Chondrocyte (in vitro differentiated cells): ENCODE measurements around the gene FOXN3. TPM values are rescaled to one million over a fixed set of nuclear protein-coding genes. Genes with fewer than 3 reads are reported as not detected.

ENCODE experiments used
- DNase-seq: peaks from one replicate; pipeline ENCODE4 v3.0.0; 2021; ENCODE audit warnings: mixed read lengths, low spot score
- H3K27ac Mint-ChIP-seq: one replicate; pipeline ENCODE4 v1.8.0; 2021; ENCODE audit warnings: mild to moderate bottlenecking, moderate library complexity, mixed read lengths; ENCODE audit not compliant: unreplicated experiment
- H3K27me3 Mint-ChIP-seq: 2 replicates; pipeline ENCODE4 v1.8.0; 2021; ENCODE audit warnings: low read depth, mixed read lengths
- H3K36me3 Mint-ChIP-seq: 2 replicates; pipeline ENCODE4 v1.8.0; 2021; ENCODE audit warnings: low read depth, mixed read lengths
- H3K4me1 Mint-ChIP-seq: 2 replicates; pipeline ENCODE4 v1.8.0; 2021; ENCODE audit warnings: low read depth, mild to moderate bottlenecking, mixed read lengths
- H3K4me3 Mint-ChIP-seq: one replicate; pipeline ENCODE4 v1.8.0; 2021; ENCODE audit warnings: mild to moderate bottlenecking, moderate library complexity, mixed read lengths; ENCODE audit not compliant: unreplicated experiment
- H3K9me3 Mint-ChIP-seq: 2 replicates; pipeline ENCODE4 v1.8.0; 2021; ENCODE audit warnings: low read depth, mixed read lengths
- total RNA-seq: library from RNA; stranded (reverse); gene quantifications from 3 replicates; pipeline ENCODE4 v1.2.1, GENCODE V29; 2021
- TF ChIP-seq, protein P1 (sequence below): fragments of 200-600 bp; sonication (generic); IDR thresholded peaks from 2 replicates; pipeline ENCODE4 v1.5.0; 2021; ENCODE audit warnings: antibody characterized with exemption, mild to moderate bottlenecking, moderate library complexity

FOXN3 gene
- total RNA-seq, 1 donor from 2014 or later: 161 TPM

- H3K36me3 Mint-ChIP-seq: peaks cover 3% of the 10 kb centered on the region
- no peaks in the 10 kb centered on the region for H3K9me3 Mint-ChIP-seq
- no peaks in the 10 kb centered on the region for H3K27me3 Mint-ChIP-seq
- TF ChIP-seq, protein P1, sequence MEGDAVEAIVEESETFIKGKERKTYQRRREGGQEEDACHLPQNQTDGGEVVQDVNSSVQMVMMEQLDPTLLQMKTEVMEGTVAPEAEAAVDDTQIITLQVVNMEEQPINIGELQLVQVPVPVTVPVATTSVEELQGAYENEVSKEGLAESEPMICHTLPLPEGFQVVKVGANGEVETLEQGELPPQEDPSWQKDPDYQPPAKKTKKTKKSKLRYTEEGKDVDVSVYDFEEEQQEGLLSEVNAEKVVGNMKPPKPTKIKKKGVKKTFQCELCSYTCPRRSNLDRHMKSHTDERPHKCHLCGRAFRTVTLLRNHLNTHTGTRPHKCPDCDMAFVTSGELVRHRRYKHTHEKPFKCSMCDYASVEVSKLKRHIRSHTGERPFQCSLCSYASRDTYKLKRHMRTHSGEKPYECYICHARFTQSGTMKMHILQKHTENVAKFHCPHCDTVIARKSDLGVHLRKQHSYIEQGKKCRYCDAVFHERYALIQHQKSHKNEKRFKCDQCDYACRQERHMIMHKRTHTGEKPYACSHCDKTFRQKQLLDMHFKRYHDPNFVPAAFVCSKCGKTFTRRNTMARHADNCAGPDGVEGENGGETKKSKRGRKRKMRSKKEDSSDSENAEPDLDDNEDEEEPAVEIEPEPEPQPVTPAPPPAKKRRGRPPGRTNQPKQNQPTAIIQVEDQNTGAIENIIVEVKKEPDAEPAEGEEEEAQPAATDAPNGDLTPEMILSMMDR: no peak
- no peak for DNase-seq
- H3K27ac Mint-ChIP-seq: peak overlapping the region; percentile 13
- peaks cover 38% of the 10 kb centered on the region for H3K4me1 Mint-ChIP-seq
- no peak overlapping the region for H3K4me3 Mint-ChIP-seq
These were observed 108.6 kb downstream of the FOXN3 start for GRCh38 chr14:89308232-89308959.

GRCh38 chr14:89307409-89307808, 109.6 kb downstream of the FOXN3 start:
- H3K4me3 Mint-ChIP-seq: no peak overlapping the region
- H3K4me1 Mint-ChIP-seq: peaks cover 48% of the 10 kb centered on the region
- H3K36me3 Mint-ChIP-seq: peaks cover 3% of the 10 kb centered on the region
- TF ChIP-seq, protein P1: no peak
- H3K27ac Mint-ChIP-seq: no peak overlapping the region
- DNase-seq: no peak
- no peaks in the 10 kb centered on the region for H3K27me3 Mint-ChIP-seq
- no peaks in the 10 kb centered on the region for H3K9me3 Mint-ChIP-seq

- Mint-ChIP-seq H3K4me3 (peak overlapping the region; percentile 66), H3K4me1 (peaks cover 54% of the 10 kb centered on the region), H3K9me3 (no peaks in the 10 kb centered on the region), H3K36me3 (peaks cover 9% of the 10 kb centered on the region), H3K27ac (peak overlapping the region; percentile 100), H3K27me3 (no peaks in the 10 kb centered on the region)
- DNase-seq: no peak
- TF ChIP-seq, protein P1: no peak
These were observed 111.9 kb downstream of the FOXN3 start for GRCh38 chr14:89304972-89305703.

DNA sequence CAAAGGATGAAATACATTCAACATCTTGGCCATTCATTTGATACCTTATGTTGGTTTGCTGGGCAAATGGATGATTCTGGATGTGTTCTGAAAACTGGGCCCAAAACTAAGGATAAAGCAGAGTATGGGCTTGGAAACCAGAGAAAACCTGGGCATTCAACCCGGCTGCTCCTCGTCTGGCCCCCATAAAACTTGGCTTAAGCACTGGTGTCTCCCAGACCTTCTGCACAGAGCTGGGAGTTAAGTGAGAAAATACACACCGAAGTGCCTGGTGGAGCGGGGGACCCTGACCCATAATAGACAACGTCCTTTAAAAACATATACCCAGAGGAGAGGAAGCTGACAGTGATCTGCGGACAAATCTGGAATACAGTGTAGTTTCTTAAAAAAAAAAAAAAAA, 112.5 kb downstream of the FOXN3 start:
- Mint-ChIP-seq H3K4me1 (peaks cover 54% of the 10 kb centered on the region), H3K36me3 (peaks cover 9% of the 10 kb centered on the region), H3K27ac (peak overlapping the region; percentile 100), H3K9me3 (no peaks in the 10 kb centered on the region), H3K27me3 (no peaks in the 10 kb centered on the region), H3K4me3 (peak overlapping the region; percentile 66)
- DNase-seq: no peak
- TF ChIP-seq, protein P1: no peak

DNA sequence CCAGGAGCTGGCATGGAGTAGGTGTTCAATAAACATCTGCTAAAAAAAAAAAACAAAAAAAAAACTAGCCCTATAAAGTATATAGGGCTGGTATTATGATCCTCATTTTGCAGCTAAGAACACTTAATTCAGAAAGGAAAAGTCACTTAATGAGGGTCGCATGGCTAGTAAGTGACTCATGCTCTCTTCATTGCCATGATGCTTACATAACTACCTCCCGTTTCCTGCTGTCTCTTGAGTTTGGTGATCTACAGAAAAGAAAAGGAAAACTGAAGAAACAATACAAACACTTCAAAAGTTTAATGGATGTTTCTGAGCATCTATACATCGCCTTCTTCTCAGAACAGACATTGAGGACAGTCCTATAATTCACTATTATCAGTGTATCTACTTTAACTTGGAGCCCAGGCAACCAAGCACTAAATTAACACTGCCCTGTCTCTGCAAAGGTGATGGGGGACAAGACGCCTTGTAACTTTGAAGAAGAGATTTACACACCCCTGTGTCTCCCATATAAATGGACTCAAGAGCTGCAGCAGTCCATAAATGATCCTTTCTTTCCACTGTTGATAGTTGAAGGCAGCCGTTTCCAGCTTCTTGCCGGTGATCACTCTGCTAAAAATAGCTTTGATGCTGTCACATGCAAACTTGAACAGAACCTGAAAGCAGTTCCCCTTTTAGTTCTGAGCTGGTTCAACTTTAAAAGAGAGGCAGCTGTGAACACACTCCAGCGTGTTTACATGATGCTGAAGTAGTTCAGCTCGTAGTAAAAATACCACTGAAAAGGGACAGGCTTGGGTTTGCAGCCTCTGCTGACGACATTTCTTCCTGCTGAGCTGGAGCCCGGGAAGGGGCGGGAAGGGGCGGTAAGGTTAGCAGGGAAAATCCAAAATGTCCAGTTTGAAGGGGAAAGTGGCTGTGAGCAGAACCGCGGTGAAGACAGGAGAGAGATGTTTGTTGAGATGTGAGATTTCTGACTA, 113.3 kb downstream of the FOXN3 start:
- no peaks in the 10 kb centered on the region for H3K27me3 Mint-ChIP-seq
- peaks cover 9% of the 10 kb centered on the region for H3K36me3 Mint-ChIP-seq
- TF ChIP-seq, protein P1: no peak
- H3K4me3 Mint-ChIP-seq: peak overlapping the region; percentile 66
- peaks cover 50% of the 10 kb centered on the region for H3K4me1 Mint-ChIP-seq
- peak overlapping the region; percentile 100 for H3K27ac Mint-ChIP-seq
- no peaks in the 10 kb centered on the region for H3K9me3 Mint-ChIP-seq
- no peak for DNase-seq
